ENCODE data around the gene SLC9A5. TPM values are rescaled to one million over a fixed set of nuclear protein-coding genes. Genes with fewer than 3 reads are reported as not detected.

Gene SLC9A5
- total and polyA plus RNA-seq, 4 donors = 1.1 to 2.9 (median 1.6) TPM

DNA sequence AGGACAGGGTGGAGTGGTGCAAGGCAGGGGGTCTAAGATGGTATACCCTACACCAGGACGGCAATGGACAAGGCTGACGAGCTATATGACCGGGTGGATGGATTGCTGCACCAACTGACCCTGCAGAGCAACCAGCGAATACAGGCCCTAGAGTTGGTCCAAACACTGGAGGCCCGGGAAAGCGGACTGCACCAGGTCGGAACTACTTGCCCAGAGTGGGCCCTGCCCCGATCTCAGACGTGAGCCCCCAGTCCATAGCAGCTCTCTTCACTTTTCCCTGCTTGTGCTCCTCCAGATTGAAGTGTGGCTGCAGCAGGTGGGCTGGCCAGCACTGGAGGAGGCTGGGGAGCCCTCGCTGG, 33.6 kb downstream of the SLC9A5 start:
- ATAC-seq (ENCODE audit: low FRiP score) = no peak
- no peak overlapping the region for H3K27ac ChIP-seq (ENCODE audit: low read depth in 1 of 2, low read length in 2 of 2)
- no peaks in the 10 kb centered on the region for H3K36me3 ChIP-seq (ENCODE audit: control insufficient read depth in 1 of 2, insufficient read depth in 2 of 2, low read length in 1 of 2)
- 94 to 97% methylated on average over 10 of the region's 10 CpGs for WGBS, 2 donors
- H3K27me3 ChIP-seq (ENCODE audit: control insufficient read depth in 1 of 2, insufficient read depth in 2 of 2, low read length in 1 of 2) = no peaks in the 10 kb centered on the region
- H3K9me3 ChIP-seq (ENCODE audit: control insufficient read depth, low read length) = no peaks in the 10 kb centered on the region
- intact Hi-C loops (cut with DNase I) = no loop called here
- DNase-seq = no peak
- H3K4me3 ChIP-seq (ENCODE audit: low read length in 2 of 2) = no peak overlapping the region
- no peaks in the 10 kb centered on the region for H3K4me1 ChIP-seq (ENCODE audit: control insufficient read depth in 1 of 2, insufficient read depth in 2 of 2, low read length in 2 of 2)

DNA sequence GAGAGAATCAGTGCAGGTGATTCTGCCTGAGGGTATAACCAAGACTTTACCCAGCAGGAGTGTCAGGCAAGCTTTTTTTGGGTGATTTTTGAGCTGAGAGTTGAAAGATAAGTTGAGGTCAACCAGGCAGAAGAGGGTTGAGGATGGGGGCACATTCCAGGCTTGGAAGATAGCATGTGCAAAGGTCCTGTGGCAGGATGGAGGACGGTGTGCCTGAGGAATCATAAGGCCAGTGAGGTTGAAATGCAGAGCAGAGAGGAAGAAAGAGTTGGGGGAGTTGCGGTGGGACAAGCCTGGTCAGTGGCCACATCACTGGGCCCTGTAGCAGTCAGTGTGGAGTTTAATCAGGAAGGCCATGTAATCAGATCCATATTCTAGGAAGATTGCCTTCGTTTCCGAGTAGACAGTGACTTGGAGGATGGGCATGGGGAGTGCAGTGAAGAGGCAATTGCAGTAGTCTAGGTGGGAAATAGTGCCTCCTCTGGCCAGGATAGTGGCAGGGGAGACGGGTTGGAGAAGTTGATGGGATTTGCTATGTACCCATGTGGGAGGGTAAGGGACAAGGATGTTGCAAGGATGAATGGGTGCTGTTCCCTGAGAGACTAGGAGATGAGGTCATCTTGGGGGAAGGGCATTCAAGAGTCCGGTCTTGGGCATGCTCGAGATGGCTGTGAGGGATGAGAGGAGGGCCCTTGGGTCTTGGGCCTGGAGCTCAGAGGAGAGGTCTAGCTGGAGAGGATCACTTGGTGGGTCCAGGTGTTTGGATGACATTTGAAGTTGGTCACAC, 34.5 kb downstream of the SLC9A5 start:
- DNase-seq (peak in 1 of 2 donors; percentile 42), ATAC-seq (ENCODE audit: low FRiP score) (no peak)
- intact Hi-C loops (cut with DNase I) = no loop called here
- Histone ChIP-seq H3K36me3 (ENCODE audit: control insufficient read depth in 1 of 2, insufficient read depth in 2 of 2, low read length in 1 of 2) (no peaks in the 10 kb centered on the region), H3K4me3 (ENCODE audit: low read length in 2 of 2) (no peak overlapping the region), H3K9me3 (ENCODE audit: control insufficient read depth, low read length) (no peaks in the 10 kb centered on the region), H3K4me1 (ENCODE audit: control insufficient read depth in 1 of 2, insufficient read depth in 2 of 2, low read length in 2 of 2) (no peaks in the 10 kb centered on the region), H3K27me3 (ENCODE audit: control insufficient read depth in 1 of 2, insufficient read depth in 2 of 2, low read length in 1 of 2) (no peaks in the 10 kb centered on the region), H3K27ac (ENCODE audit: low read depth in 1 of 2, low read length in 2 of 2) (no peak overlapping the region)
- WGBS, 2 donors = 81 to 86% methylated on average over 7 of the region's 7 CpGs

DNA sequence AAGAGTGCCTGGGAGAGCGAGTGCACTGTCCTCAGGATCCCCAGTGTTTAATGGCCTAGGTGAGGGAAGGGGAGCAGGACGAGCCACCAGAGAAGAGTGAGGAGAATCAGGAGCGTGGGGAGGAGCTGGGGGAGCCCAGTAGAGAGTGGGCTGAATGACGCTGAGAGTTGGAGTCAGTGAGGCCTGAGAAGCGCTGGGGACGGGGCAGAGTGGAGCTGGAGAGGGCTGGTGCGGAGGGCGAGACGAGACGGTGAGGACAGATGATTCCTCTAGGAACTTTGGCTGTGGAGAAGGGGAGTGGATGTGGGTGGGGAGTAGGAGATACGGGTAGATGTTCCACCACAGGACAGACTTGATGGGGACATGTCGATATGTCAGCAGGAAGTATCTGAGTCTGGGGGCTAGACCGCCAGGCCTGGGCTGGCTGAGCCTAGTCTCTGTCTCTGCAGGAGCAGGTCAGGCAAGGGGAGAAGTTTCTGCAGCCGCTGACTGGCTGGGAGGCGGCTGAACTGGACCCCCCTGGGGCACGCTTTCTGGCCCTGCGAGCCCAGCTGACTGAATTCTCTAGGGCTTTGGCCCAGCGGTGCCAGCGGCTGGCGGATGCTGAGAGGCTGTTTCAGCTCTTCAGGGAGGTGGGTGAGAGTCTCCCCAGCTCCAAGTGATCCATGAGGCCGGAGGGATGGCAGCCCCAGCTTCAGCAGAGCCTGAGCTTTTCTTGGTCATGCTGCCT, 35.2 kb downstream of the SLC9A5 start:
- ATAC-seq (ENCODE audit: low FRiP score) (no peak), DNase-seq (peak in 1 of 2 donors; percentile 72)
- Histone ChIP-seq H3K36me3 (ENCODE audit: control insufficient read depth in 1 of 2, insufficient read depth in 2 of 2, low read length in 1 of 2) (no peaks in the 10 kb centered on the region), H3K9me3 (ENCODE audit: control insufficient read depth, low read length) (no peaks in the 10 kb centered on the region), H3K27me3 (ENCODE audit: control insufficient read depth in 1 of 2, insufficient read depth in 2 of 2, low read length in 1 of 2) (no peaks in the 10 kb centered on the region), H3K27ac (ENCODE audit: low read depth in 1 of 2, low read length in 2 of 2) (no peak overlapping the region), H3K4me3 (ENCODE audit: low read length in 2 of 2) (no peak overlapping the region), H3K4me1 (ENCODE audit: control insufficient read depth in 1 of 2, insufficient read depth in 2 of 2, low read length in 2 of 2) (no peaks in the 10 kb centered on the region)
- intact Hi-C loops (cut with DNase I) = no loop called here
- 61 to 76% methylated on average over 21 of the region's 21 CpGs for WGBS, 2 donors

DNA sequence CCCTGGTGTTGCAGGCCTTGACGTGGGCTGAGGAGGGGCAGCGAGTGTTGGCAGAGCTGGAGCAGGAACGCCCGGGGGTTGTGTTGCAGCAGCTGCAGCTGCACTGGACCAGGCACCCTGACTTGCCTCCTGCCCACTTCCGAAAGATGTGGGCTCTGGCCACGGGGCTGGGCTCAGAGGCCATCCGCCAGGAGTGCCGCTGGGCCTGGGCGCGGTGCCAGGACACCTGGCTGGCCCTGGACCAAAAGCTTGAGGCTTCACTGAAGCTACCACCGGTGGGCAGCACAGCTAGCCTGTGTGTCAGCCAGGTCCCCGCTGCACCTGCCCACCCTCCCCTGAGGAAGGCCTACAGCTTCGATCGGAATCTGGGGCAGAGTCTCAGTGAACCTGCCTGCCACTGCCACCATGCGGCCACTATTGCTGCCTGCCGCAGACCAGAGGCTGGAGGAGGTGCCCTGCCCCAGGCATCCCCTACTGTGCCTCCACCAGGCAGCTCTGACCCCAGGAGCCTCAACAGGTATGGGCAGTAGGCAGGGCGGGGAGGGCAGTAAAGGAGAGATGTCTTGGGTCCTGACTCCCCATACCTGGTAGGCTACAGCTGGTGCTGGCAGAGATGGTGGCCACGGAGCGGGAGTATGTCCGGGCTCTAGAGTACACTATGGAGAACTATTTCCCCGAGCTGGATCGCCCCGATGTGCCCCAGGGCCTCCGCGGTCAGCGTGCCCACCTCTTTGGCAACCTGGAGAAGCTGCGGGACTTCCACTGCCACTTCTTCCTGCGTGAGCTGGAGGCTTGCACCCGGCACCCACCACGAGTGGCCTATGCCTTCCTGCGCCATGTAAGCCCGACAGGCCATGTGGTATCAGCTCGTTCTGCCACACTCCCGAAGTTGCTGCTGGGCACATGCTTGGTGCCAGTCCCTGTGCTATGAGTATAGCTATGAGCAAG, 36.2 kb downstream of the SLC9A5 start:
- Histone ChIP-seq H3K4me3 (ENCODE audit: low read length in 2 of 2) (no peak overlapping the region), H3K4me1 (ENCODE audit: control insufficient read depth in 1 of 2, insufficient read depth in 2 of 2, low read length in 2 of 2) (no peaks in the 10 kb centered on the region), H3K36me3 (ENCODE audit: control insufficient read depth in 1 of 2, insufficient read depth in 2 of 2, low read length in 1 of 2) (no peaks in the 10 kb centered on the region), H3K27me3 (ENCODE audit: control insufficient read depth in 1 of 2, insufficient read depth in 2 of 2, low read length in 1 of 2) (no peaks in the 10 kb centered on the region), H3K27ac (ENCODE audit: low read depth in 1 of 2, low read length in 2 of 2) (no peak overlapping the region), H3K9me3 (ENCODE audit: control insufficient read depth, low read length) (no peaks in the 10 kb centered on the region)
- DNase-seq = peak in 1 of 2 donors; percentile 80
- peak; percentile 40 for ATAC-seq (ENCODE audit: low FRiP score)
- WGBS, 2 donors = 62 to 70% methylated on average over 34 of the region's 34 CpGs
- intact Hi-C loops (cut with DNase I) = no loop called here

- DNase-seq = peak in 1 of 2 donors; percentile 69
Measured at GRCh38 chr16:67286441-67287235, 37.9 kb downstream of the SLC9A5 start.

GRCh38 chr16:67287960-67288359, 39.2 kb downstream of the SLC9A5 start:
- no peaks in the 10 kb centered on the region for H3K9me3 ChIP-seq (ENCODE audit: control insufficient read depth, low read length)
- intact Hi-C loops (cut with DNase I) = no loop called here
- WGBS, 2 donors = 95 to 96% methylated on average over 14 of the region's 14 CpGs
- no peak overlapping the region for H3K4me3 ChIP-seq (ENCODE audit: low read length in 2 of 2)
- H3K27ac ChIP-seq (ENCODE audit: low read depth in 1 of 2, low read length in 2 of 2) = no peak overlapping the region
- no peaks in the 10 kb centered on the region for H3K27me3 ChIP-seq (ENCODE audit: control insufficient read depth in 1 of 2, insufficient read depth in 2 of 2, low read length in 1 of 2)
- ATAC-seq (ENCODE audit: low FRiP score) = no peak
- H3K4me1 ChIP-seq (ENCODE audit: control insufficient read depth in 1 of 2, insufficient read depth in 2 of 2, low read length in 2 of 2) = no peaks in the 10 kb centered on the region
- DNase-seq = no peak
- H3K36me3 ChIP-seq (ENCODE audit: control insufficient read depth in 1 of 2, insufficient read depth in 2 of 2, low read length in 1 of 2) = no peaks in the 10 kb centered on the region

More at GRCh38 chr16:67286441-67287235, 37.9 kb downstream of the SLC9A5 start:
- Histone ChIP-seq H3K27me3 (ENCODE audit: control insufficient read depth in 1 of 2, insufficient read depth in 2 of 2, low read length in 1 of 2) (no peaks in the 10 kb centered on the region), H3K36me3 (ENCODE audit: control insufficient read depth in 1 of 2, insufficient read depth in 2 of 2, low read length in 1 of 2) (no peaks in the 10 kb centered on the region), H3K9me3 (ENCODE audit: control insufficient read depth, low read length) (no peaks in the 10 kb centered on the region), H3K4me3 (ENCODE audit: low read length in 2 of 2) (no peak overlapping the region), H3K27ac (ENCODE audit: low read depth in 1 of 2, low read length in 2 of 2) (no peak overlapping the region), H3K4me1 (ENCODE audit: control insufficient read depth in 1 of 2, insufficient read depth in 2 of 2, low read length in 2 of 2) (no peaks in the 10 kb centered on the region)
- no peak for ATAC-seq (ENCODE audit: low FRiP score)
- intact Hi-C loops (cut with DNase I) = no loop called here
- WGBS, 2 donors = 93 to 96% methylated on average over 28 of the region's 28 CpGs

DNA sequence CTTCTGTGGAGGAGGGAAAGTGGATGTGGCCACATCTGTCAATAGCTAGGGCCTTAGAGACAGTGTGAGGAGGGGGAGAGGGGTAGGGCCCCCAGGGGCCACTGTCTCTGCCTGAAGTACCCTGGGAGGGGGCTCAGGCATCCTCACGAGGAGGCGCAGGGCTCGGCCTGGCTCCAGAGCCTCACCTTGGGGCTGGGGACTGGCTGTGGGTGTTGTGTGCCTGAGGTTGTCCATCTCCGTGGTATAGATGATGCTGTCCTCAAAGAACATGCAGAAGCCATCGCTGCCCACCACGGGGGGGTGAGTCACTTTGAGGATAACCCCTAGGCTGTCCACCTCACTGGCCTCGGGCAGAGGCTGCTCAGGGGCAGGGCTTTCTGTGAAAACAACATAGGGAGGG, 42.7 kb downstream of the SLC9A5 start:
- no peak overlapping the region for H3K4me3 ChIP-seq (ENCODE audit: low read length in 2 of 2)
- no peak overlapping the region for H3K27ac ChIP-seq (ENCODE audit: low read depth in 1 of 2, low read length in 2 of 2)
- no peaks in the 10 kb centered on the region for H3K9me3 ChIP-seq (ENCODE audit: control insufficient read depth, low read length)
- 84 to 87% methylated on average over 7 of the region's 7 CpGs for whole genome bisulfite sequencing, 2 donors
- no peaks in the 10 kb centered on the region for H3K27me3 ChIP-seq (ENCODE audit: control insufficient read depth in 1 of 2, insufficient read depth in 2 of 2, low read length in 1 of 2)
- no peaks in the 10 kb centered on the region for H3K36me3 ChIP-seq (ENCODE audit: control insufficient read depth in 1 of 2, insufficient read depth in 2 of 2, low read length in 1 of 2)
- ATAC-seq (ENCODE audit: low FRiP score) = no peak
- intact Hi-C loops (cut with DNase I) = no loop called here
- no peak for DNase-seq
- no peaks in the 10 kb centered on the region for H3K4me1 ChIP-seq (ENCODE audit: control insufficient read depth in 1 of 2, insufficient read depth in 2 of 2, low read length in 2 of 2)

Data from aorta (tissue), 5 donors.